Endothelial cell (in vitro differentiated cells): ENCODE results near the gene KANK4. TPM values are rescaled to one million over a fixed set of nuclear protein-coding genes. Genes with fewer than 3 reads are reported as not detected.

Source experiments
- DNase-seq: peaks from one replicate; pipeline ENCODE4 v3.0.0; 2021; ENCODE audit warnings: low spot score
- H3K27ac Mint-ChIP-seq: one replicate; pipeline ENCODE4 v1.8.0; 2021; ENCODE audit warnings: mixed read lengths, inconsistent platforms; ENCODE audit not compliant: unreplicated experiment
- H3K27me3 Mint-ChIP-seq: one replicate; pipeline ENCODE4 v1.8.0; 2021; ENCODE audit warnings: mild to moderate bottlenecking, moderate library complexity, mixed read lengths, inconsistent platforms; ENCODE audit not compliant: unreplicated experiment
- H3K36me3 Mint-ChIP-seq: one replicate; pipeline ENCODE4 v1.8.0; 2021; ENCODE audit warnings: mild to moderate bottlenecking, low read depth, mixed read lengths, inconsistent platforms; ENCODE audit not compliant: unreplicated experiment
- H3K4me1 Mint-ChIP-seq: one replicate; pipeline ENCODE4 v1.8.0; 2021; ENCODE audit warnings: mild to moderate bottlenecking, mixed read lengths, inconsistent platforms; ENCODE audit not compliant: unreplicated experiment
- H3K4me3 Mint-ChIP-seq: one replicate; pipeline ENCODE4 v1.8.0; 2021; ENCODE audit warnings: mild to moderate bottlenecking, mixed read lengths, inconsistent platforms; ENCODE audit not compliant: unreplicated experiment
- H3K9me3 Mint-ChIP-seq: one replicate; pipeline ENCODE4 v1.8.0; 2021; ENCODE audit warnings: mixed read lengths, inconsistent platforms; ENCODE audit not compliant: unreplicated experiment
- CTCF ChIP-seq: fragments of 200-600 bp; sonication (generic); IDR thresholded peaks from one replicate; pipeline ENCODE4 v1.5.0; 2021; ENCODE audit warnings: antibody characterized with exemption; ENCODE audit not compliant: unreplicated experiment
- total RNA-seq: library from RNA; stranded (reverse); fragmentation: NEBNext Ultra II Directional; extraction: Animal tissue kit (Norgen Biotek cat#: 25700); gene quantifications from one replicate; pipeline ENCODE4 v1.2.1, GENCODE V29; 2021; ENCODE audit not compliant: unreplicated experiment

The KANK4 gene
- total RNA-seq, 1 donor from 2014 or later: 1.4 TPM

- TF ChIP-seq CTCF: no peak
- DNase-seq: no peak
- H3K4me3 Mint-ChIP-seq: no peak overlapping the region
- peaks cover 2% of the 10 kb centered on the region for H3K27me3 Mint-ChIP-seq
- peaks cover 39% of the 10 kb centered on the region for H3K4me1 Mint-ChIP-seq
- no peak overlapping the region for H3K27ac Mint-ChIP-seq
- no peaks in the 10 kb centered on the region for H3K9me3 Mint-ChIP-seq
- H3K36me3 Mint-ChIP-seq: no peaks in the 10 kb centered on the region
Measured at GRCh38 chr1:62288224-62288623, 31.0 kb downstream of the KANK4 start.

GRCh38 chr1:62286786-62287224, 32.4 kb downstream of the KANK4 start:
- no peak for TF ChIP-seq CTCF
- peak overlapping the region; percentile 82 for H3K4me3 Mint-ChIP-seq

GRCh38 chr1:62285984-62286785, 33.0 kb downstream of the KANK4 start:
- H3K36me3 Mint-ChIP-seq: no peaks in the 10 kb centered on the region
- TF ChIP-seq CTCF: no peak
- peaks cover 2% of the 10 kb centered on the region for H3K27me3 Mint-ChIP-seq
- peak overlapping the region; percentile 82 for H3K4me3 Mint-ChIP-seq
- peak overlapping the region; percentile 91 for H3K27ac Mint-ChIP-seq
- peak; percentile 28 for DNase-seq
- no peaks in the 10 kb centered on the region for H3K9me3 Mint-ChIP-seq
- peaks cover 44% of the 10 kb centered on the region for H3K4me1 Mint-ChIP-seq

More at GRCh38 chr1:62286786-62287224, 32.4 kb downstream of the KANK4 start:
- Mint-ChIP-seq H3K9me3 (no peaks in the 10 kb centered on the region), H3K27ac (peak overlapping the region; percentile 91), H3K4me1 (peaks cover 44% of the 10 kb centered on the region), H3K36me3 (no peaks in the 10 kb centered on the region), H3K27me3 (peaks cover 2% of the 10 kb centered on the region)
- peak; percentile 55 for DNase-seq

- Mint-ChIP-seq H3K9me3 (no peaks in the 10 kb centered on the region), H3K4me3 (no peak overlapping the region), H3K27me3 (peaks cover 2% of the 10 kb centered on the region), H3K36me3 (peaks cover 4% of the 10 kb centered on the region), H3K4me1 (peaks cover 46% of the 10 kb centered on the region), H3K27ac (no peak overlapping the region)
- DNase-seq: no peak
- no peak for TF ChIP-seq CTCF
Measured at GRCh38 chr1:62285440-62285839, 33.8 kb downstream of the KANK4 start.

- Mint-ChIP-seq H3K4me3 (no peak overlapping the region), H3K27me3 (peaks cover 2% of the 10 kb centered on the region), H3K27ac (no peak overlapping the region), H3K9me3 (no peaks in the 10 kb centered on the region), H3K36me3 (peaks cover 4% of the 10 kb centered on the region), H3K4me1 (peaks cover 46% of the 10 kb centered on the region)
- no peak for TF ChIP-seq CTCF
- no peak for DNase-seq
Measured at GRCh38 chr1:62283986-62284385, 35.2 kb downstream of the KANK4 start.
